Fibroblast of skin of left biceps (primary cell): ENCODE data around the gene PRPF19.

Experiments used
- DNase-seq, 2 experiments: peaks; one replicate each; pipeline ENCODE4 v3.0.0-alpha.2; 2013; ENCODE audit warnings: low read depth in 2 of 2

Gene PRPF19

GRCh38 chr11:60844045-60844869, 62.1 kb downstream of the PRPF19 start:
- no peak for DNase-seq

GRCh38 chr11:60842668-60843600, 63.5 kb downstream of the PRPF19 start:
- no peak for DNase-seq

- peak; percentile 87 to 89 for DNase-seq
These were observed 64.4 kb downstream of the PRPF19 start, which contains the start of gene CCDC86 for GRCh38 chr11:60841797-60842667. CCDC86 (plus strand) TSS chr11:60842113; CDS start chr11:60842125, 12 bp downstream.
